Measurements from ENCODE around the gene PRR5. TPM values are rescaled to one million over a fixed set of nuclear protein-coding genes. Genes with fewer than 3 reads are reported as not detected.

PRR5 gene
- total and polyA plus RNA-seq, 2 donors (not counting 1 experiment from before 2014, with no cell fraction given): 18.4 to 36.1 TPM

DNA sequence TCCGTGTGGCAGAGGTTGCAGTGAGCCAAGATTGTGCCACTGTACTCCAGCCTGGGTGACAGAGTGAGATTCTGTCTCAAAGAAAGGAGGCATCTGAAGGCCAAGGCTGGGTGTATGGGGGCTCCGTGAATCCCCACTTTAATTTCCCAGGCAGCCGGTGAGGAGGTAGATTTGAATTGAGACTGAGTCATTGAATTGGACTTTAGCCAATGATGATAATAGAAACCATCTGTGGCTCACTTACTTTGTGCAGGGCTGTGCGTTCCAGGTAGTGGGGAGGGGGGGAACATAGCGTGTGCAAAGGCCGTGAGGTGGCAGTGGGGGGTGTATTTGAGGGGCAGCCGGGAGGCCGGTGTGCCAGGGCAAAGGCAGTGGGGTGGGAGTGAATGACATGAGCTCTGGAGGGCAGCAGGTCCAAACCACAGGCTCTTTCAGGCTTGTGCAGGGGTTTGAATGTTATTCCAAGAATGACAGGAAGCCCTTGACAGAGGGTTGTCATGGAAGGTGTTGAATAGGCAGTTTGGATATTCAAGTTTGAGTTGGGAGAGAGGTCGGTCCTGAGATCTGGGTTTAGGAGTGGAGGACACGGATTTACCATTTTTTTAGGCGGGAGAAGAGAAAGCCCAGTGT lies 56.5 kb downstream of the PRR5 start:
- ATAC-seq (ENCODE audit: low read depth) (no peak), DNase-seq (no peak)
- Histone ChIP-seq H3K4me2 (replicated peaks; ENCODE audit: low read depth, low read length, poor library complexity, severe bottlenecking) (no peak overlapping the region), H3K9me3 (ENCODE audit: control extremely low read depth in 1 of 3, control insufficient read depth in 2 of 3, insufficient read depth in 1 of 3, low read length in 2 of 3) (peaks cover 0 to 22% (median 3%) of the 10 kb centered on the region in 3 donors), H4K20me1 (ENCODE audit: control insufficient read depth, insufficient read depth, low read length, poor library complexity, severe bottlenecking) (no peaks in the 10 kb centered on the region), H3K9ac (ENCODE audit: low read length) (no peak overlapping the region), H3K79me2 (ENCODE audit: control insufficient read depth, insufficient read depth, low read length) (no peaks in the 10 kb centered on the region), H2AFZ (ENCODE audit: insufficient read depth, low read depth, low read length, poor library complexity, severe bottlenecking) (no peak overlapping the region), H3K4me1 (ENCODE audit: control insufficient read depth in 2 of 2, insufficient read depth in 2 of 2, low read length in 2 of 2) (no peaks in the 10 kb centered on the region), H3K4me3 (ENCODE audit: control extremely low read depth in 1 of 5, extremely low read depth in 1 of 5, insufficient read depth in 1 of 5, low read depth in 2 of 5, low read length in 4 of 5) (no peak overlapping the region), H3K27ac (ENCODE audit: low read length in 2 of 2) (no peak overlapping the region), H3K27me3 (replicated peaks in 1 of 4; ENCODE audit: control extremely low read depth in 1 of 4, control insufficient read depth in 3 of 4, insufficient read depth in 4 of 4, low read length in 3 of 4) (peaks cover 0 to 17% (median 8%) of the 10 kb centered on the region in 4 experiments), H3K36me3 (replicated peaks in 1 of 2; ENCODE audit: control extremely low read depth in 1 of 2, control insufficient read depth in 1 of 2, extremely low read depth in 1 of 2, insufficient read depth in 2 of 2, low read length in 1 of 2) (no peaks in the 10 kb centered on the region)
- peaks cover 3% of the 10 kb centered on the region for H3K9me3 Mint-ChIP-seq (ENCODE audit: insufficient read depth)
- 87% methylated on average over 10 of the region's 11 CpGs for WGBS (ENCODE audit: insufficient coverage)
- H3K27me3 Mint-ChIP-seq: peaks cover 36% of the 10 kb centered on the region
- POLR2A ChIA-PET: no interaction called here
- intact Hi-C loops (cut with micrococcal nuclease): no loop called here
- TF ChIP-seq, protein P1, sequence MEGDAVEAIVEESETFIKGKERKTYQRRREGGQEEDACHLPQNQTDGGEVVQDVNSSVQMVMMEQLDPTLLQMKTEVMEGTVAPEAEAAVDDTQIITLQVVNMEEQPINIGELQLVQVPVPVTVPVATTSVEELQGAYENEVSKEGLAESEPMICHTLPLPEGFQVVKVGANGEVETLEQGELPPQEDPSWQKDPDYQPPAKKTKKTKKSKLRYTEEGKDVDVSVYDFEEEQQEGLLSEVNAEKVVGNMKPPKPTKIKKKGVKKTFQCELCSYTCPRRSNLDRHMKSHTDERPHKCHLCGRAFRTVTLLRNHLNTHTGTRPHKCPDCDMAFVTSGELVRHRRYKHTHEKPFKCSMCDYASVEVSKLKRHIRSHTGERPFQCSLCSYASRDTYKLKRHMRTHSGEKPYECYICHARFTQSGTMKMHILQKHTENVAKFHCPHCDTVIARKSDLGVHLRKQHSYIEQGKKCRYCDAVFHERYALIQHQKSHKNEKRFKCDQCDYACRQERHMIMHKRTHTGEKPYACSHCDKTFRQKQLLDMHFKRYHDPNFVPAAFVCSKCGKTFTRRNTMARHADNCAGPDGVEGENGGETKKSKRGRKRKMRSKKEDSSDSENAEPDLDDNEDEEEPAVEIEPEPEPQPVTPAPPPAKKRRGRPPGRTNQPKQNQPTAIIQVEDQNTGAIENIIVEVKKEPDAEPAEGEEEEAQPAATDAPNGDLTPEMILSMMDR (IDR thresholded peaks at IDR 0.05): no peak
- no peak for TF ChIP-seq EZH2 (IDR thresholded peaks at IDR 0.05; ENCODE audit: borderline replicate concordance, insufficient read depth, low read depth, low read length, poor library complexity, severe bottlenecking)
- H3K27ac Mint-ChIP-seq: no peak overlapping the region
- CTCF ChIA-PET: no interaction called here
- H3K4me1 Mint-ChIP-seq: no peaks in the 10 kb centered on the region
- H3K4me3 Mint-ChIP-seq: no peak overlapping the region

DNA sequence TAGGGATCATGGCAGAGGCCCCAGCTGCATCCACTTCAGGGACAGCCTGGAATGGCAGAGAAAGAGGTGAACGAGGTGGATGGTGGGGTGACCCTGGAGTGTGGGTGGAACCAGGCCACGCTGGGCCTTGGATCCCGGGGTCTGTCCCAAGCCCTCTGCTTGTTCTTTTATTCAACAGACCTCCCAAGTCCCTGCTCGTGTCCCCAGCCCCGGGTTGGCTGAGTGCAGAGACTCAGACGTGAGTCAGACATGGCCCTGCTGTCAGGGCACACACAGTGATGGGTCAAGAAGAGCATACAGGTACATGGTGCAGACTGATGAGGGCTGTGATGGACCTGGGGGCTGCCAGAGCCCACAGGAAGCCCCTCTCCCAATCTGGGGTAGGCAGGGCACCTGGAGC lies 57.0 kb downstream of the PRR5 start:
- no peaks in the 10 kb centered on the region for H3K4me1 Mint-ChIP-seq
- 87% methylated on average over 3 of the region's 6 CpGs for WGBS (ENCODE audit: insufficient coverage)
- Histone ChIP-seq H3K4me3 (ENCODE audit: control extremely low read depth in 1 of 5, extremely low read depth in 1 of 5, insufficient read depth in 1 of 5, low read depth in 2 of 5, low read length in 4 of 5) (no peak overlapping the region), H3K36me3 (replicated peaks in 1 of 2; ENCODE audit: control extremely low read depth in 1 of 2, control insufficient read depth in 1 of 2, extremely low read depth in 1 of 2, insufficient read depth in 2 of 2, low read length in 1 of 2) (no peaks in the 10 kb centered on the region), H3K4me2 (replicated peaks; ENCODE audit: low read depth, low read length, poor library complexity, severe bottlenecking) (no peak overlapping the region), H3K9ac (ENCODE audit: low read length) (no peak overlapping the region), H4K20me1 (ENCODE audit: control insufficient read depth, insufficient read depth, low read length, poor library complexity, severe bottlenecking) (no peaks in the 10 kb centered on the region), H3K9me3 (ENCODE audit: control extremely low read depth in 1 of 3, control insufficient read depth in 2 of 3, insufficient read depth in 1 of 3, low read length in 2 of 3) (peaks cover 0 to 22% (median 3%) of the 10 kb centered on the region in 3 donors), H3K27ac (ENCODE audit: low read length in 2 of 2) (no peak overlapping the region), H3K4me1 (ENCODE audit: control insufficient read depth in 2 of 2, insufficient read depth in 2 of 2, low read length in 2 of 2) (no peaks in the 10 kb centered on the region), H3K27me3 (replicated peaks in 1 of 4; ENCODE audit: control extremely low read depth in 1 of 4, control insufficient read depth in 3 of 4, insufficient read depth in 4 of 4, low read length in 3 of 4) (peaks cover 0 to 12% (median 5%) of the 10 kb centered on the region in 4 experiments), H2AFZ (ENCODE audit: insufficient read depth, low read depth, low read length, poor library complexity, severe bottlenecking) (no peak overlapping the region), H3K79me2 (ENCODE audit: control insufficient read depth, insufficient read depth, low read length) (no peaks in the 10 kb centered on the region)
- intact Hi-C loops (cut with micrococcal nuclease): no loop called here
- peaks cover 32% of the 10 kb centered on the region for H3K27me3 Mint-ChIP-seq
- TF ChIP-seq EZH2 (IDR thresholded peaks at IDR 0.05; ENCODE audit: borderline replicate concordance, insufficient read depth, low read depth, low read length, poor library complexity, severe bottlenecking): no peak
- TF ChIP-seq, protein P1 (IDR thresholded peaks at IDR 0.05): no peak
- CTCF ChIA-PET: no interaction called here
- H3K9me3 Mint-ChIP-seq (ENCODE audit: insufficient read depth): peaks cover 3% of the 10 kb centered on the region
- ATAC-seq (ENCODE audit: low read depth) (no peak), DNase-seq (no peak)
- no peak overlapping the region for H3K4me3 Mint-ChIP-seq
- POLR2A ChIA-PET: no interaction called here
- H3K27ac Mint-ChIP-seq: no peak overlapping the region

Data from B cell (primary cell).